HG02763 (cell line): ENCODE measurements around the gene DPP10.

Source experiments
- ATAC-seq: cut with Tn5 transposase; IDR thresholded peaks from one replicate; pipeline ENCODE4 v1.9.1; 2021; ENCODE audit warnings: mild to moderate bottlenecking, moderate library complexity; ENCODE audit not compliant: unreplicated experiment

DPP10 gene

GRCh38 chr2:114580691-114581090 lies 138.2 kb downstream of the DPP10 start:
- no peak for ATAC-seq

- ATAC-seq: no peak
These were observed 155.9 kb downstream of the DPP10 start for GRCh38 chr2:114598329-114598728.

GRCh38 chr2:114609203-114609602 lies 166.8 kb downstream of the DPP10 start:
- no peak for ATAC-seq

GRCh38 chr2:114609801-114610200 lies 167.4 kb downstream of the DPP10 start:
- no peak for ATAC-seq

GRCh38 chr2:114610677-114611076 lies 168.2 kb downstream of the DPP10 start:
- no peak for ATAC-seq

GRCh38 chr2:114614592-114614991 lies 172.2 kb downstream of the DPP10 start:
- no peak for ATAC-seq

GRCh38 chr2:114628481-114628880 lies 186.0 kb downstream of the DPP10 start:
- no peak for ATAC-seq

GRCh38 chr2:114631146-114631545 lies 188.7 kb downstream of the DPP10 start:
- no peak for ATAC-seq

- no peak for ATAC-seq
These were observed 199.8 kb downstream of the DPP10 start for GRCh38 chr2:114642166-114642770.

GRCh38 chr2:114642988-114643553 lies 200.6 kb downstream of the DPP10 start:
- ATAC-seq: no peak

- no peak for ATAC-seq
These were observed 209.5 kb downstream of the DPP10 start for GRCh38 chr2:114651933-114652332.

GRCh38 chr2:114659880-114660279 lies 217.4 kb downstream of the DPP10 start:
- no peak for ATAC-seq

- ATAC-seq: no peak
These were observed 219.8 kb downstream of the DPP10 start for GRCh38 chr2:114661971-114662939.

- no peak for ATAC-seq
These were observed 226.0 kb downstream of the DPP10 start for GRCh38 chr2:114668415-114668814.

- no peak for ATAC-seq
These were observed 240.8 kb downstream of the DPP10 start for GRCh38 chr2:114683251-114683650.

- no peak for ATAC-seq
These were observed 242.0 kb downstream of the DPP10 start for GRCh38 chr2:114684403-114684802.

GRCh38 chr2:114685102-114685501 lies 242.7 kb downstream of the DPP10 start:
- no peak for ATAC-seq

GRCh38 chr2:114688241-114688640 lies 245.8 kb downstream of the DPP10 start:
- no peak for ATAC-seq

GRCh38 chr2:114698520-114698919 lies 256.1 kb downstream of the DPP10 start:
- ATAC-seq: no peak

GRCh38 chr2:114699423-114699944 lies 257.0 kb downstream of the DPP10 start:
- ATAC-seq: no peak

- no peak for ATAC-seq
These were observed 258.0 kb downstream of the DPP10 start for GRCh38 chr2:114700440-114700839.
